MG63 (cell line): ENCODE measurements around the gene EEF1AKMT3. TPM values are rescaled to one million over a fixed set of nuclear protein-coding genes. Genes with fewer than 3 reads are reported as not detected.
A peak's percentile ranks its signal among the peaks of the same experiment; 100 is the strongest.
"Not testable (repeated sequence)": the region's sequence is repeated elsewhere in the genome, so short reads cannot be mapped to it uniquely, and the experiment has no call there.

ENCODE experiments used
- DNase-seq: peaks from one replicate; pipeline ENCODE4 v3.0.0-alpha.2; 2020
- H3K27me3 ChIP-seq: fragments of 250-450 bp; sonication (Bioruptor Pico); 2 replicates; pipeline ENCODE4 v1.5.1; 2020; ENCODE audit warnings: mild to moderate bottlenecking, moderate library complexity
- H3K36me3 ChIP-seq: fragments of 250-450 bp; sonication (Bioruptor Pico); 2 replicates; pipeline ENCODE4 v1.5.1; 2020; ENCODE audit warnings: mild to moderate bottlenecking, moderate library complexity
- H3K4me3 ChIP-seq: fragments of 250-450 bp; sonication (Bioruptor Pico); 2 replicates; pipeline ENCODE4 v1.5.1; 2020; ENCODE audit warnings: mild to moderate bottlenecking, moderate library complexity
- H3K9me3 ChIP-seq: fragments of 250-450 bp; sonication (Bioruptor Pico); 2 replicates; pipeline ENCODE4 v1.5.1; 2020; ENCODE audit warnings: mild to moderate bottlenecking, moderate library complexity
- total RNA-seq: library from RNA; depleted of rRNA; stranded (reverse); fragments of >200 nt; shearing (Covaris generic); gene quantifications from 2 replicates; pipeline ENCODE4 v1.2.3, GENCODE V29; 2014; ENCODE audit warnings: low replicate concordance

EEF1AKMT3 gene
- total RNA-seq, 1 experiment from 2014 or later, result 20.9 TPM

GRCh38 chr12:57813111-57813970 is 40.9 kb downstream of the EEF1AKMT3 start:
- Histone ChIP-seq H3K36me3 (peaks cover 20% of the 10 kb centered on the region), H3K9me3 (no peaks in the 10 kb centered on the region), H3K27me3 (no peaks in the 10 kb centered on the region), H3K4me3 (no peak overlapping the region)
- no peak for DNase-seq

- H3K9me3 ChIP-seq, result no peaks in the 10 kb centered on the region
- peaks cover 24% of the 10 kb centered on the region for H3K36me3 ChIP-seq
- no peaks in the 10 kb centered on the region for H3K27me3 ChIP-seq
- H3K4me3 ChIP-seq, result no peak overlapping the region
- peak; percentile 71 for DNase-seq
Observed at GRCh38 chr12:57813971-57814772, 41.8 kb downstream of the EEF1AKMT3 start.

DNA sequence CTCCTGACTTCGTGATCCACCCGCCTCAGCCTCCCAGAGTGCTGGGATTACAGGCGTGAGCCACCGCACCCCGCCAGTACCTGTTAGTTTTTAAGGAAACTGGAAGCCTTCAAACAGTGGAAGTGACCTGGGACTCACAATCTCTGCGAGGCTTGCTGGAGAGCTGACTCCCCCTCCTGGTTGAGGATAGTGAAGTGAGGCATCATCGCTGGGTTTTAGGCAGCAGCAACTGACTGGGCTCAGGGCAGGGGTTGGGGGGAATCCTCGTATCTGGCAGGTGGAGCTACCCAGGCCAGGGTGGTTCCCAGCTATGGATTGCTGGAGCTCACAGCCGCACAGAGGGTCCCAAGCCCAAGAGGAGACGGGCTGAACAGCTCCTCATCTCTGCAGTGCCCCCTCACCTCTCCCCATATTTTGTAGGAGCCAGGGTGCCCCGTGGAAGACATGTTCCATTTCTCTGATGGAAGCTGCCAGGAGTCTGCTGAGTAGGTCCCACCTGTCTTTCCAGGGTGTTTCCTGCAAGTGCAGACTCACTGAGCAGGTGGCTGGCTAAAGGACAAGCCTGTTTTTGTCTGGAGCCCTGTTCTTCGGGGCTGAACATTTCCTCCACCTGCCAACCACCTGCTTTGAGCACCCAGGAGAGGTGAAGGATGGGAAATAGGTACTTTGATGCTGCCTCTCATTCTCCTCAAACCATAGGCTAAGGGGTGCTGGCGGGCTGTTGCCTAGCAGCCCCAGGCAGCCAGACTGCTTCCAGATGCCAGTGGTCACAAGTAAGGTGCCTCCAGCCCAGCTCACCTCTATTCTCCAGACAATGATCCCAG is 43.0 kb downstream of the EEF1AKMT3 start:
- Histone ChIP-seq H3K36me3 (peaks cover 22% of the 10 kb centered on the region), H3K9me3 (no peaks in the 10 kb centered on the region), H3K27me3 (no peaks in the 10 kb centered on the region), H3K4me3 (no peak overlapping the region)
- DNase-seq, result no peak

- DNase-seq, result no peak
- Histone ChIP-seq H3K9me3 (no peaks in the 10 kb centered on the region), H3K27me3 (no peaks in the 10 kb centered on the region), H3K36me3 (peaks cover 28% of the 10 kb centered on the region), H3K4me3 (no peak overlapping the region)
Observed at GRCh38 chr12:57816001-57816854, 43.8 kb downstream of the EEF1AKMT3 start.

DNA sequence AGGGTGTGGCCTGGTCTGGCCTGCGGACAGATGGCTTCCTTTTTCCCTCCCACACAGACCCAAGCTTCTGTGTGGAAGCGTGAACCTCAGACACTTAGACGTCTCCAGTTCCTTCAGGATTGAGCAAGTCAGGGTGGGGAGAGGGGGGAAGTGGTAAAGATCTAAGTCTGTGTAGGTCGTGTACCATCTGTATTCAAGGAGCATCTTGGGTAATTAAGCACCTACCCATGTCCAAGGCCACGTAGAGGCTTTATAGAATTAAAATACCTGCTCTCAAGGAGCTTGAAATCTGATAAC is 44.4 kb downstream of the EEF1AKMT3 start:
- Histone ChIP-seq H3K4me3 (no peak overlapping the region), H3K9me3 (no peaks in the 10 kb centered on the region), H3K27me3 (no peaks in the 10 kb centered on the region), H3K36me3 (peaks cover 30% of the 10 kb centered on the region)
- no peak for DNase-seq

- Histone ChIP-seq H3K27me3 (no peaks in the 10 kb centered on the region), H3K4me3 (no peak overlapping the region), H3K36me3 (peaks cover 34% of the 10 kb centered on the region), H3K9me3 (no peaks in the 10 kb centered on the region)
- DNase-seq, result no peak
Observed at GRCh38 chr12:57817261-57817989, 45.0 kb downstream of the EEF1AKMT3 start.

- not testable (repeated sequence) for H3K27me3 ChIP-seq, H3K9me3 ChIP-seq, H3K4me3 ChIP-seq, DNase-seq
- peaks cover 39% of the 10 kb centered on the region for H3K36me3 ChIP-seq
Observed at GRCh38 chr12:57817990-57818331, 45.5 kb downstream of the EEF1AKMT3 start.

DNA sequence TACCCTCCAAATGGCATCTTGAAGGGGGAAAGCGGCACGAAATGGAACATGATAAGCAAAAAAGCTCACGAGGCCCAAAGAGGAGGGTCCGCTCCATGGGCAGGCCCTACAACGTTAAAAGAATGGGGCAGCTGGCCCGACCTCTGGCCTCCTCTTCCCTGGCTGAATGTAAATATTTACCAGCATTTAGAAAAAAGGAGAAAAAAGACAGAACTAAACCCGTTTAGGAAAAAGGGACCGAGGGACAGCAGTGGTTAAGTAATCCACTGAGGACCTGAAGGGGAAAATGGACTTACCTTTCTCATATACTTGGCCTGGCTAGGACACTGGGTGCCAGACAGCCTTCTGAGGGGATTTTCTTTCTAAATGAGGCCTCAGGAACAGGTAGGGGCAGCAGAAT is 47.7 kb downstream of the EEF1AKMT3 start:
- H3K4me3 ChIP-seq, H3K9me3 ChIP-seq, DNase-seq, H3K27me3 ChIP-seq: not testable (repeated sequence)
- peaks cover 61% of the 10 kb centered on the region for H3K36me3 ChIP-seq

DNA sequence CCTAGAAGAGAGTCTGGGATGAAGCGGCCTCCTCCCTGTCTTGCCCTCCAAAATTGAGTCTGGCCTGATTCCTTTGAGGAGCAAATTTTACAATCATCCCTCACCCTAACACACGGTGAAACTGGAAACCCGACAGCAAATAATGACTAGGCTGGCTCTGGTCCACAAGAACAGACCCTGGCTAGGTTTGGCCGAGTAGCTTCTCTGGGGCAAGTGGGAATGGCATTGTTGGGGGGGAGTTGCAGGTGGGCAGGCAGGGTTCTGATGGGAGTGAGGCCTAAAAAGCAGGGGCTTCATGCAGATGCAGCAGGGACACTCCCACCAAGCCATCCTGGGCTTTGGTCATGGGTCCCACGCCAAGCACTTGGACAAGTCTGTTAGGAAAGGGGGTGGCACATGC is 48.6 kb downstream of the EEF1AKMT3 start:
- not testable (repeated sequence) for DNase-seq, H3K27me3 ChIP-seq, H3K4me3 ChIP-seq, H3K9me3 ChIP-seq
- peaks cover 70% of the 10 kb centered on the region for H3K36me3 ChIP-seq

- no peak for DNase-seq
- Histone ChIP-seq H3K9me3 (no peaks in the 10 kb centered on the region), H3K27me3 (no peaks in the 10 kb centered on the region), H3K4me3 (no peak overlapping the region), H3K36me3 (peaks cover 73% of the 10 kb centered on the region)
Observed at GRCh38 chr12:57821474-57822214, 49.2 kb downstream of the EEF1AKMT3 start.

GRCh38 chr12:57822392-57823130 is 50.1 kb downstream of the EEF1AKMT3 start:
- H3K27me3 ChIP-seq, result no peaks in the 10 kb centered on the region
- DNase-seq, result no peak
- no peak overlapping the region for H3K4me3 ChIP-seq
- H3K9me3 ChIP-seq, result no peaks in the 10 kb centered on the region
- peaks cover 76% of the 10 kb centered on the region for H3K36me3 ChIP-seq

GRCh38 chr12:57823131-57823907 is 50.9 kb downstream of the EEF1AKMT3 start:
- DNase-seq, result no peak
- peaks cover 80% of the 10 kb centered on the region for H3K36me3 ChIP-seq

DNA sequence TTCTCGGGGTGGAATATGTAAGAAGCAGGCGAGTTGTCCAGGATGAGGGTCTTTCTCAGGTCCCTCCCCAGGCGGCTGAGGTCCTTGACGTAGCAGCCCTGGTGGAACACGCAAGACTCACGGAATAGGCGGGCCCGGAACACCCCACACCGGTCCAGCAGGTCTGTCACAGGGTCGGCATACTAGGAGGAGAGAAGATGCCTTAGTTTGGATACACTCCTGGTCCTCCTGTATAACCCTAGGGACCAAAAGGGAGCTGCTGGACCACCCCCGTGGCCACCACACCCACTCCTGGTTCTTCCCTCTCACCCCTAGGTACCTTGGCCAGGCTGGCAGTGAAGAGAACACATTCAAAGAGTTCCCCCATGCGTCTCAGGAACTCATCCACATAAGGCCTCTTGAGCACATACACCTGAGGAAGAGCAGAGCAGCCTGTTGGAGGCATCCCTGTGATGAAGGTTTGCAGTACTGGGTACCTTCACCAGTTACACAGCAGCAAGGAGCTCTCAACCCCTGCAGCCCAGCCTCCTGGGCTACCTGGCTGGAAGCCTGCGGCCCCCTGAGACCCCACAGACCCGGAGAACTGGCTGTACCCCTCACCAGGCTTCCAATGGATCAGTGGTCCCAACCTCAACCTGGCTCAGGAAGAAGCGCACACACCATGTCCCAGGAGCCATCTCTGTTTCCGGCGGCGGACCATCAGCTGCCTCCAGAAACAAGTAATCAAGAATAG is 51.7 kb downstream of the EEF1AKMT3 start:
- DNase-seq, result no peak
- Histone ChIP-seq H3K4me3 (no peak overlapping the region), H3K9me3 (no peaks in the 10 kb centered on the region), H3K36me3 (peaks cover 84% of the 10 kb centered on the region), H3K27me3 (no peaks in the 10 kb centered on the region)

More at GRCh38 chr12:57823131-57823907, 50.9 kb downstream of the EEF1AKMT3 start:
- H3K27me3 ChIP-seq, result no peaks in the 10 kb centered on the region
- H3K9me3 ChIP-seq, result no peaks in the 10 kb centered on the region
- no peak overlapping the region for H3K4me3 ChIP-seq
